NCI-H2029 (cell line): ENCODE measurements around the gene RRP1.
"Not testable (repeated sequence)": the region's sequence is repeated elsewhere in the genome, so short reads cannot be mapped to it uniquely, and the experiment has no call there.

Experiments used
- DNase-seq: peaks from one replicate; lab custom pipeline; 2025; lab: John Stamatoyannopoulos, UW

RRP1 gene

GRCh38 chr21:43817157-43818086, 28.0 kb downstream of the RRP1 start:
- DNase-seq, result no peak

DNA sequence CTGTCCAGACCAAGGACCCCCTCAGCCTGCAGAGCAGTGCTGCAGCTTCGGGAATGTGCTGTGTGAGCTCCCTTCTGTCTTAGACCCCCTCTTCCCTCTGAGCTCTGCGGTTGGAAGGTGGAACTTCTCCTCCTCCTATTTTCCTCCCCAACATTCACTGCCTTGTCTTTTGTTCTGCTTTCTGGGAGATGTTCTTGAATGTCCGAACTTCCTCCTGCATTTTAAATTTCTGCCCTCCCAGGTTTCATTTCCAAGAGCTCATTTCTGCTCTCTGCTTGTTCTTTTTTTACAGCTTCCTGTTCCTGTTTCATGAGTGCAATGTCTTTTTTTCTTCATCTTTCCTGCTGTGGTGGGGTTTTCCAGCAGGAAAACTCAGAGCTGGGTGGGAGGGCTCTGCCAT, 29.3 kb downstream of the RRP1 start:
- DNase-seq, result no peak

DNA sequence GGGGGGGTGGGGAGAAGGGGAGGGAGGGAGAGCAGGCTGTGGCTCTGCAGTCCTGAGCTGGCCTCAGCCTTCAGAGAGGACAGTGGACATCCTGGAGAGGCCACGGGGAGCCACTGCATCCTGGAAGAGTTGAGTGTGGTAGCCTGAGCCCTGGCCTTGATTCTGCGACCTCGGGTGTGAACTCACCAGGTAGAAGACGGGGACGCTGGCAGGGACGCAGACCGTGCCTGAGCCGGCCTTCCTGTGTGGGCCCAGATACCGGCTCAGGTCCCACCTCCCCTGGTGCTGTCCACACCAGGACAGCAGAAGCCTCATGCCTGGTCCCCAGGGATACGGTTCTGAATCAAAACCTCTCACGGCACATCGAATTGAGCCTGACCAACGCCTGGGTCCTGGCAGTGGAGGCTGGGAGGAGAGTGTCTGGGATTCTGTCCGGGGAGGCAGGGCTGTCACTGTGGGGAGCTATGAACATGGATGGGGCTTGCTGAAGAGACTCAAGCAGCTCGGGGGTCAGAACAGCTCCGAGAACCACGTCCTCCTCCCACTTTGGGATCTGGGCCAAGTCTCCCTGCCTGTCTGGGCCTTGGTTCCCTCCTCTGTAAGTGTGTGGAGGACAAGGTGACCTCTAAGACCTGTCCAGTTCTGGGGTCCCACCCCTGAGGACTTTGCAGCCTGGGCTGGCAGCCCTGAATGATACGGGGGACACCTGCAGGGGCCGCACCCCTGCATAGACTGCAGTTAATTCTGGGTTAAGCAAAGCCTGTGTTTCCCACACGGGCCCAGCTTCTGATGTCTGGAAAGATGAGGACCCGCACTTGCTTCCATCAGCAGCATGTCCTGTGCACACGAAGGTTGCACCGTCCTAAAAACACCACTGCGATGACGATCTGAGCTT, 30.4 kb downstream of the RRP1 start:
- DNase-seq, result no peak

DNA sequence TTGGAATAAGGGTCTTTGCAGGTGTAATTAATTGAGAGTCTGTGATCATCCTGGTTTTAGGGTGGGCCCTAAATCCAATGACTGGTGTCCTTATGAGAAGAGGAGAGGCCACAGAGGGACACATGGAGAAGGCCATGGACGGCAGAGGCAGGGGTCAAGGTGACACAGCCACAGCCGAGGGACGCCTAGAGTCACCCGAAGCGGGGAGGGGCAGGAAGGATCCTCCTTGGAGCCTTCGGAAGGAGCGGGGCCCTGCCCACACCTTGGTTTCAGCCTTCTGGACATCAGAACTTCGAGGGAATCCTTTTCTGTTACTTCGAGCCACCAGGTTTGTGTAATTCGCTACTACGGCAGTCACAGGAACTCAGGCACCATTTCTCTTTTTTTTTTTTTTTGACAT, 31.1 kb downstream of the RRP1 start:
- no peak for DNase-seq

DNA sequence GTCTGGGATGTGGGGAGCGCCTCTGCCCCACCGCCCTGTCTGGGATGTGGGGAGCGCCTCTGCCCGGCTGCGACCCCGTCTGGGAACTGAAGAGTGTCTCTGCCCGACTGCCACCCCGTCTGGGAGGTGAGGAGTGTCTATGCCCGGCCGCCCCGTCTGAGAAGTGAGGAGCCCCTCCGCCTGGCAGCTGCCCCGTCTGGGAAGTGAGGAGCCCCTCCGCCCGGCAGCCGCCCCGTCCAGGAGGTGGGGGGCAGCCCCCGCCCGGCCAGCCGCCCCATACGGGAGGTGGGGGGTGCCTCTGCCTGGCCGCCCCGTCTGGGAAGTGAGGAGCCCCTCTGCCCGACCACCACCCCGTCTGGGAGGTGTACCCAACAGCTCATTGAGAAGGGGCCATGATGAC, 32.8 kb downstream of the RRP1 start:
- DNase-seq, result not testable (repeated sequence)

DNA sequence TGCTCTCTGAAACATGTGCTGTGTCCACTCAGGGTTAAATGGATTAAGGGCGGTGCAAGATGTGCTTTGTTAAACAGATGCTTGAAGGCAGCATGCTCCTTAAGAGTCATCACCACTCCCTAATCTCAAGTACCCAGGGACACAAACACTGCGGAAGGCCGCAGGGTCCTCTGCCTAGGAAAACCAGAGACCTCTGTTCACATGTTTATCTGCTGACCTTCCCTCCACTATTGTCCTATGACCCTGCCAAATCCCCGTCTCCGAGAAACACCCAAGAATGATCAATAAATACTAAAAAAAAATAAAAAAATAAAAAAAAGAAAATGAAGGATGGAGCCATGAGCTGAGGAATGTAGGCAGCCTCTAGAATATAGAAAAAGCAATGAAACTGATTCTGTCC, 33.4 kb downstream of the RRP1 start:
- not testable (repeated sequence) for DNase-seq

GRCh38 chr21:43824333-43825241, 35.2 kb downstream of the RRP1 start:
- no peak for DNase-seq

GRCh38 chr21:43825242-43825935, 36.0 kb downstream of the RRP1 start:
- no peak for DNase-seq

DNA sequence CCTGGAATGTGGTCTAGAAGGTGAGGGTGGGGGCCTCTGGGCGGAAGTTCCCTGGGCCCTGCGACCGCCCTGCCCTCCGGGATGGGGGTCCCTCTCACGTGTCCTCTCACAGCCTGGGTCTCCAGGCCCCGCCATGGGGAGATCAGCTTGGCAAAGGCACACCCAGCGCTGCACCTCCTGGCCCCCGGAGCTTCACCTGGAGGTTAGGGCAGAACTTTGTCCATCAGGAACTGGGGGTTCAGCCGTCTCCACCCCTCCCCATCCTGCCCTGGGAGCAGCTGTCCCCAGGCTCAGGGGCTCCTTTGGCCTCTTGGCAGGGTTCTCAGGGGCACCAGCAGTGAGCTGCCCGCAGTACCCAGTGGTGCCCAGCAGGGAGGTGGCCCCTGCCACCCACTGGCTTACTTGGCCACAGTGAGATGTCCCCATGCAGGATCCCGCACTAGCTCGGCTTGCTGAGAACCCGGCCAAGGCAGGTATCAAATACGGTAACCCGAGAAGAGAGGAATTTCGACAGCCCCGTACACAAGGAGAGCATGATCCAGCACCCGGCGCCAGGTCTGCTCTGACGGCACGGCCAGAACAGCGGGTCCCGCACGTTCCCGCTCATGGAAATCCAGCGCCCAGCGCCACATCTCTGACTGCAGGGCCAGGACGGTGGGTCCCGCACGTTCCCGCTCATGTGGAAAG, 36.7 kb downstream of the RRP1 start:
- DNase-seq, result peak; percentile 66

DNA sequence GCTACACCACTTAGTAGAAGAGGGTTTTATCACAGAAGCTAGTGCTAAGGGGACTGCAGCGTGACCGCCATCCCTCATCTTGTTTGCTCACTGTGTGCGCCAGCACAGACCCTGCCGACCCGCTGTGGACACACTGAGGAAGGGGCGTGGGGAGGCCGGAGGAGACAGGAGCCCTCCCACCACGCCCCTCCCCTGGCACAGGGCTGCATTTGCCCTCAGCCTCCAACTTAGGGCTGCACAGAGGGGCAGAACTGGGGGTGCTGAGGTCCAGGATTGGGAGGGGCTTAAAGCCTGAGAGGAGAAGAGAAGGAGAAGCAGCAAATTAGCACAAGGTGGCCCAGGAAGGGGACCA, 37.2 kb downstream of the RRP1 start:
- no peak for DNase-seq

DNA sequence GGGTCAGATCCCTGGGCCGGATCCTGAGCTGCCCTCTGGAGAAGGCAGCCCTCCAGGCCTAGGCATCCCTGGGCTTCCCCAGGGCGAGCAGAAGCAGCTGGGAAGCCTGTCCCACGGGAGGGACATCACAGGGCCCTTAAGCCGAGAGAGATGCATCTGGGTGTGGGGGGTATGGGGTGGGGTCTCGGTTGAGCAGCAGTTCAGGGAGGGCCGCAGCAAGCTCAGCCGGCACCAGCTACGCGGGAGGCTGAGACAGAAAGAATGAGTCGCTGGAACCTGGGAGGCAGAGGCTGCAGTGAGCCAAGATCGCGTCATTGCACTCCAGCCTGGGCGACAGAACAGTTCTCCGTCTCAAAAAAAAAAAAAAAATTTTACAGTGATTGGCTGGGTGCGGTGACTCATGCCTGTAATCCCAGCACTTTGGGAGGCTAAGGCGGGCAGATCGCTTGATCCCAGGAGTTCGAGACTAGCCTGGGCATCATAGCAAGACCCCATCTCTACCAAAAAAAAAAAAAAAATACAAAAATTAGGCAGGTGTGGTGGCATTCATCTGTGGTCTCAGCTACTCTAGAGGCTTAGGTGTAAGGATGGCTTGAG, 37.7 kb downstream of the RRP1 start:
- no peak for DNase-seq

GRCh38 chr21:43829161-43829560, 39.8 kb downstream of the RRP1 start:
- DNase-seq, result no peak

DNA sequence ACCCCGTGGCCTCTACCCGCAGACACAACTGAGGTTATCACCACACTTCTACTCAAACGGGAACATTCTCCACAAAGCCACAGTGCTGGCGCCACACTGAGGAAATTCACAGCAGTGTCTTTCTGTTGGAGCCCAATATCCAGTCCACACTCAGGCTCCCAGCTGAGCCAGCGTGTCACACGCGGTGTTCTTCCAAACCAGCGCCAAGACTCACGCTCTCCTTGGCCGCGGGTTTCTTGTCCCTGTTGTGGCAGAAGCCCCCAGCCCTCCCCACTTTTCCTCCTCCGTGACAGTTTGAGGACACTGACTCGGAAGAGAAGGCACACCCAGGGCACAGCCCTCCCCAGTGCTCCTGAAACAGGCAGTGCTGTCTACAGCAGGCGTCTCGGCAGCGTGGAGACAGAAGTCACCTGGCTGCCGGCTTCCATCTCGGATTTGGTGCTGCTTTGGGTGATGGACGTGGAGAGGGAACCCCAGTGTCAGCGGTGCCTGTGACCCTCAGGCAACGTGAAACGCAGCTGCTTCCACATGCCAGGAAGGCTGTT, 40.3 kb downstream of the RRP1 start:
- DNase-seq, result no peak

- no peak for DNase-seq
Observed at GRCh38 chr21:43832158-43832550, 42.8 kb downstream of the RRP1 start.

GRCh38 chr21:43832648-43833047, 43.3 kb downstream of the RRP1 start:
- no peak for DNase-seq

DNA sequence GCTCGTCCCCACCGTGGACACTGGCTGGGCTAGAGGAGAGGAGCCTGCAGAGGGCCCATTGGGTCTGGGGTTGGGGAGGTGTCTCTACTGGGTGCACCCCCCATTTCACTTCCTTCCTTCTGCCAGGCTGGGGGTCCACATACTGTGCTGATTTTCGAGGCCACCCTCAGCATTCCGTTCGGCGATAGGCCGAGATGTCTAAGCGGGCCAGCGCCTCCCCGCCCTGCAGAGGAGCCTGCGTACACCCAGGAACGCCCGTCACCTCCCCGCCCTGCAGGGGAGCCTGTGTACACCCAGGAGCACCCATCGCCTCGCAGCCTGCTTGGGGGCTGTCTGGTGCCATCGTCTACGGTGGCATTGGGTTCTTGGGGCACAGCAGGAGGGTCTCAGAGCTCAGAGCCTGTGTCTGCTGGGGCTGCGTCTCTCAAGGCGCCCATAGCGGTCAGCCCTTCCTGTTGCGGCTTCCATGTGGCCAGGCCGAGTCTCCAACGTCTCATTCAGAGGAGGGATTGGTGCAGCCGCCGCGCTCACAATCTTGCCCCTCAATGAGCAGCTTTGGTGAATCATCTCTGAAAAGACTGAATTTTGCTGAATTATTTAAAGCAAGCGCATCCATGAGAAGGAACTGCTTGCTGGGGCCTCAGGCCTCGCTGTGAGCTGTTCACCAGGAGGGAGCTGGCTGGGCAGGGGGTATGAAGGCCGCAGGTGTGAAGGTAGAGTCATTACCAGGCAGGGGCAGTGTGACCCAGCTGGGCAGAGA, 44.9 kb downstream of the RRP1 start:
- no peak for DNase-seq

DNA sequence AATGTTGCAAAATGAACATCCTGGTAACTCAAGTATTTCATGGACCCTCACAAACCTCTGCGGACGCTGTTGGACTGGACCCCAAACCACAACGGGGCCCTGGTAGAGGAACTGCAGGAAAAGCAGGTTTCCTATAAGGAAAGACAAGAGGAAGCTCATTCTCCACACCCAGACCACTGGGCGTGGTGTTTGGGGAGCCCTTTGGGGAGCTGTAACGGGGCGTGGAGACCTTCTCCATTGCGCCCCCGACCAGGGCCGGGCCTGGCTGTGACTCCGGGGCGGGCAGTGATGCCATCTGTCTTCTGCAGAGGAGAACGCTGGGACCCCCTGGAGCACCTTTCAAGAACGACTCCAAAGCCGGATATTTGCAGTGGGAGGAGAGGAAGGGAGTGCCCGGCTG, 45.7 kb downstream of the RRP1 start:
- no peak for DNase-seq

GRCh38 chr21:43835861-43836260, 46.5 kb downstream of the RRP1 start:
- no peak for DNase-seq

- no peak for DNase-seq
Observed at GRCh38 chr21:43836616-43837015, 47.2 kb downstream of the RRP1 start.
